Kidney (tissue), 14 donors: ENCODE results near the gene SPON1. TPM values are rescaled to one million over a fixed set of nuclear protein-coding genes. Genes with fewer than 3 reads are reported as not detected.

Experiments
- DNase-seq, 5 donors: peaks; one replicate each; pipeline ENCODE4 v3.0.0-alpha.2; 2013 to 2020
- FAIRE-seq: peaks from 2 replicates; lab custom pipeline; 2012; peaks lifted over from hg19 to GRCh38; lab: Jason Lieb, UNC
- H3K27ac ChIP-seq, 2 donors: one replicate each; pipeline ENCODE4 v1.7.0; 2013; ENCODE audit warnings: low read depth in 2 of 2, low read length in 2 of 2, inconsistent platforms in 1 of 2
- H3K27me3 ChIP-seq: one replicate; pipeline ENCODE4 v1.7.1; 2013; ENCODE audit warnings: low read length, inconsistent platforms; ENCODE audit not compliant: control insufficient read depth, insufficient read depth
- H3K36me3 ChIP-seq, 3 donors: one replicate each; pipeline versions ENCODE4 v1.7.0 to v1.7.1; 2013; ENCODE audit warnings: low read length in 3 of 3, control low read depth in 1 of 3, inconsistent platforms in 1 of 3; ENCODE audit not compliant: insufficient read depth in 3 of 3, control insufficient read depth in 2 of 3
- H3K4me1 ChIP-seq, 3 donors: one replicate each; pipeline versions ENCODE4 v1.7.0 to v1.7.1; 2013; ENCODE audit warnings: low read length in 3 of 3, inconsistent platforms in 1 of 3, low read depth in 1 of 3; ENCODE audit not compliant: control insufficient read depth in 2 of 3, insufficient read depth in 2 of 3
- H3K4me3 ChIP-seq, 3 donors: one replicate each; pipeline versions ENCODE4 v1.7.0 to v1.8.1; 2013; ENCODE audit warnings: low read length in 3 of 3, control low read depth in 1 of 3, inconsistent platforms in 1 of 3
- H3K9ac ChIP-seq, 3 donors: one replicate each; pipeline versions ENCODE4 v1.7.0 to v1.7.1; 2013; ENCODE audit warnings: low read length in 3 of 3, control low read depth in 1 of 3, inconsistent platforms in 1 of 3
- H3K9me3 ChIP-seq, 3 donors: one replicate each; pipeline versions ENCODE4 v1.7.0 to v1.7.1; 2013; ENCODE audit warnings: low read length in 3 of 3, control low read depth in 1 of 3, inconsistent platforms in 1 of 3; ENCODE audit not compliant: control insufficient read depth in 2 of 3, insufficient read depth in 1 of 3
- intact Hi-C: fragments of 100-400 bp; cut with DNase I; formaldehyde crosslinking; loops from one replicate; pipeline ENCODE4 v1.11.1; 2022
- polyA plus RNA-seq: library from polyadenylated mRNA; stranded (reverse); fragments of 350-450 nt; fragmentation: Illumina TruSeq; extraction: RNeasy Lipid Tissue Mini Kit (QIAGEN cat#74804); gene quantifications from one replicate; pipeline ENCODE4 v1.2.3, GENCODE V29; 2014; ENCODE audit warnings: low read depth, low replicate concordance; ENCODE audit not compliant: insufficient read depth
- total RNA-seq: library from RNA; stranded (reverse); fragmentation: NEBNext Ultra II Directional; extraction: Animal tissue kit (Norgen Biotek cat#: 25700); gene quantifications from one replicate; pipeline ENCODE4 v1.2.1, GENCODE V29; 2021
- TF ChIP-seq, protein P1 (sequence below): IDR thresholded peaks from 3 replicates; pipeline ENCODE4 v1.5.1; 2012; ENCODE audit warnings: mild to moderate bottlenecking, moderate library complexity, borderline replicate concordance; ENCODE audit not compliant: insufficient read depth; ENCODE audit errors: extremely low read depth
- donor health status: control.
- donor health status: control.
- donor health status: control.
- donor health status: control.
- donor health status: control.
- donor health status: DM: yes; HTN: yes; CAD: no.
- donor health status: Normal renal cell carcinoma (clear cell type).

The SPON1 gene
- total and polyA plus RNA-seq, 2 donors from 2014 or later, result 3.8 to 77.9 TPM

DNA sequence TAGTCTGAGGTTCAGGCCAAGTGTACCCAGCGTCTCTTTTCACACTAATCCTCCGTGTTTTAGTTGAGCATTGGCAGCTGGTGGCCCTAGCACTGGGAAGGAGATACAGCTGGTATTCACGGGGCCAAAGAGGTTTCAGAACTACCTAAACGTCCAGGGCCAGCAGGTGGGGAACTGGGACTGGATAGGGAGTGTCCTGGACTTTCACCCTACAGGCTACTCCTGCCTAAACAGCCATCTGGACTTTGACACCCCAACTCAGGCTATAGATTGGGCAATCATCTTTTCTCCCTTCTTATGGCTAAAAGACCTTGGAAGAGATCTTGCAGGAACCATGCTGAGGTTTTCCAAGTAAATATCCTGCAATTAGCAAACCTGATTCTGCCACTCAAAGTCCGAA, 2.8 kb downstream of the SPON1 start:
- Histone ChIP-seq H3K36me3 (no peaks in the 10 kb centered on the region), H3K9ac (no peak overlapping the region), H3K4me3 (no peak overlapping the region), H3K27ac (no peak overlapping the region), H3K27me3 (peaks cover 6% of the 10 kb centered on the region), H3K4me1 (peaks cover 0 to 6% (median 3%) of the 10 kb centered on the region in 3 donors), H3K9me3 (no peaks in the 10 kb centered on the region)
- TF ChIP-seq, protein P1, sequence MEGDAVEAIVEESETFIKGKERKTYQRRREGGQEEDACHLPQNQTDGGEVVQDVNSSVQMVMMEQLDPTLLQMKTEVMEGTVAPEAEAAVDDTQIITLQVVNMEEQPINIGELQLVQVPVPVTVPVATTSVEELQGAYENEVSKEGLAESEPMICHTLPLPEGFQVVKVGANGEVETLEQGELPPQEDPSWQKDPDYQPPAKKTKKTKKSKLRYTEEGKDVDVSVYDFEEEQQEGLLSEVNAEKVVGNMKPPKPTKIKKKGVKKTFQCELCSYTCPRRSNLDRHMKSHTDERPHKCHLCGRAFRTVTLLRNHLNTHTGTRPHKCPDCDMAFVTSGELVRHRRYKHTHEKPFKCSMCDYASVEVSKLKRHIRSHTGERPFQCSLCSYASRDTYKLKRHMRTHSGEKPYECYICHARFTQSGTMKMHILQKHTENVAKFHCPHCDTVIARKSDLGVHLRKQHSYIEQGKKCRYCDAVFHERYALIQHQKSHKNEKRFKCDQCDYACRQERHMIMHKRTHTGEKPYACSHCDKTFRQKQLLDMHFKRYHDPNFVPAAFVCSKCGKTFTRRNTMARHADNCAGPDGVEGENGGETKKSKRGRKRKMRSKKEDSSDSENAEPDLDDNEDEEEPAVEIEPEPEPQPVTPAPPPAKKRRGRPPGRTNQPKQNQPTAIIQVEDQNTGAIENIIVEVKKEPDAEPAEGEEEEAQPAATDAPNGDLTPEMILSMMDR, result no peak
- intact Hi-C loops, result no loop called here
- FAIRE-seq, result no peak
- peak in 1 of 5 donors; percentile 47 for DNase-seq

DNA sequence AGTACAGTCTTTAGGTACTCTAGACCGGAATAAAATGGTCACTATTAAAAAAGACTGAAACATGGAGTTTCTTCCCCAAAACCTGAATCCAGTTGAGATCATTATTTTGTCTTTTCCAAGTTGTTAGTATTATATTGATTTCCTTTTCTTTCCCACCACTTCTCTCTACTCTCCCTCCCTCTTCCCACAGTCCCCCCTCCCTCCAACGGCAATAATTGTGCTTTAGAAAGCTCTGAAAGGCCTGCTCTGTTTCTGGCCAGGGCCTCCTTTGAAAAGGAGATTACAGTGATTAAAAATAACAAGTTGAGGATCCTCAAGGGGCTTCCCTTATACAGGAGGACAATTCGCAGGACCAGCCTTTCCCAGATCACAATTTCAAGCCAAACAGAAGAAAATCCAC, 3.5 kb downstream of the SPON1 start:
- Histone ChIP-seq H3K9ac (no peak overlapping the region), H3K27me3 (peaks cover 6% of the 10 kb centered on the region), H3K4me3 (no peak overlapping the region), H3K9me3 (no peaks in the 10 kb centered on the region), H3K36me3 (no peaks in the 10 kb centered on the region), H3K27ac (no peak overlapping the region), H3K4me1 (peaks cover 0 to 6% (median 3%) of the 10 kb centered on the region in 3 donors)
- FAIRE-seq (no peak), DNase-seq (no peak)
- TF ChIP-seq, protein P1, result no peak
- intact Hi-C loops, result no loop called here

DNA sequence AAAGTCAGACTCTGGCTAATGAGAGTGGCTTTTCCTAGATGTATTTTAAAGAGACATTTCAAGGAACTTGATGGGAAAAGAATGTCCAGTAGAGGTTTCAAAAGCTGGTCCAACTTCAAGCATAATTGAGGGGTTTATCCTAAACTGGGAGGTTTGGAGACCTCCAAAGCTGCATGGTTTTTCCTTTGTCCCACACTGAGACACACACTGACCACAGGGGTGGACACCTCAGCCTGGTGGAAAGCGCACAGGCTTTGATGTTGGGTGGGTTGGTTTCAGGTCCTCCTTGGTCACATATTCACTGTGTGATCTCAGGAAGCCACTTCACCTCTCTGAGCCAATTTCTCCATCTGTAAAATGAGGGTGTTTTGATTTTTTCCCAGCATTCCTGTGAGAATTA, 4.0 kb downstream of the SPON1 start:
- Histone ChIP-seq H3K9ac (no peak overlapping the region), H3K4me1 (peaks cover 0 to 6% (median 3%) of the 10 kb centered on the region in 3 donors), H3K27ac (no peak overlapping the region), H3K36me3 (no peaks in the 10 kb centered on the region), H3K27me3 (peaks cover 6% of the 10 kb centered on the region), H3K4me3 (no peak overlapping the region), H3K9me3 (no peaks in the 10 kb centered on the region)
- no peak for FAIRE-seq
- TF ChIP-seq, protein P1, result no peak
- DNase-seq, result no peak
- intact Hi-C loops, result no loop called here

DNA sequence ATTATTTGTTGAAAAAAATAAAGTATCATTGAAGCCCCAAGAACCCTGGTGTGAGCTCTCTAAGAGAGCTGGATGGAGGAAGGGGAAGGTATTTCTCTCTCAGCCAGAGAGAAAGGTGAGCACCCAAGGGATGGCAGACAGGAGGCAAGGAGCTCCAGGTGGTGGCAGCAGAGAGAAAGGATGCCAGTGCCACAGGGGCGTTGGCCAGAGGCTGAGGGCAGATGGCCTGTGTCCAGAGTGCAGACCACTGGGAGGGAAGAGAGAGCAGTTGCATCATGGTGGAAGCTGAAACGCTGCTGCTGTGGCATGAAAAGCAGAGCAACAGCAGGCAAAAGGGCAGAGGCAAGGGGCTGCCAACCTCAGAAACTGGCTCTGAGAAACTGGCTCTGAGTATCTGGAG, 8.5 kb downstream of the SPON1 start:
- H3K4me3 ChIP-seq, result no peak overlapping the region
- TF ChIP-seq, protein P1, result peak; percentile 53
- H3K9me3 ChIP-seq, result no peaks in the 10 kb centered on the region
- H3K27ac ChIP-seq, result no peak overlapping the region
- H3K9ac ChIP-seq, result no peak overlapping the region
- H3K4me1 ChIP-seq, result peaks cover 0 to under 1% (median 0%) of the 10 kb centered on the region in 3 donors
- no peaks in the 10 kb centered on the region for H3K36me3 ChIP-seq
- DNase-seq (peak in 3 of 5 donors; percentile 44 to 69 (median 58)), FAIRE-seq (no peak)
- intact Hi-C loops, result no loop called here
- no peaks in the 10 kb centered on the region for H3K27me3 ChIP-seq
